ENCODE results near the gene HAS3.

DNA sequence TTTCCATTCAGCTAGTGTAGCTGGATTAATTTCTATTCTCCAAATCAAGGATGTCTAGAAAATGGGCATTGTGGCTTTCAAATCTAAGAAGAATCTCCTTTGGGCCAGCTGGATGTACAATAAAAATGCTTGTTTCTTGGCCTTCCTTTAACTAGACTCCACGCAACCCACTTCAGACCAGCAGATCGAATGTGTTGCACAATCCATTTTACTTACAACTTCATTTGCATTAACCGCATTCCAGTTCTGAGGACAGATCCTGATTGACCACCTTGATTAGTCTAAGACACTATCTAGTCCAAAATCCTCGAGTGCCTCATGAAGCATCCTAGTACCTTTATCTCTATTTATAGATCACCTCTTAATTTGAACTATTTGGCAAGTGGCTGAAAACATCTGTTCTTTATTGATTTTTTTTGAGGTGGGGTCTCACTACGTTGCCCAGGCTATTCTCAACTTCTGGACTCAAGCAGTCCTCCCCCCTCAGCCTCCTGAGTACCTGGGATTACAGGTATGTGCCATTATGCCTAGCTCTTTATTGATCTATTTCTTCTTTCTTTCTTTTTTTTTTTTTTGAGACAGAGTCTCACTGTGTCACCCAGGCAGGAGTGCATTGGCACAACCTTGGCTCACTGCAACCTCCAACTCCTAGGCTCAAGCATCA lies 20.3 kb upstream of the HAS3 start:
- TF ChIP-seq, protein P1, sequence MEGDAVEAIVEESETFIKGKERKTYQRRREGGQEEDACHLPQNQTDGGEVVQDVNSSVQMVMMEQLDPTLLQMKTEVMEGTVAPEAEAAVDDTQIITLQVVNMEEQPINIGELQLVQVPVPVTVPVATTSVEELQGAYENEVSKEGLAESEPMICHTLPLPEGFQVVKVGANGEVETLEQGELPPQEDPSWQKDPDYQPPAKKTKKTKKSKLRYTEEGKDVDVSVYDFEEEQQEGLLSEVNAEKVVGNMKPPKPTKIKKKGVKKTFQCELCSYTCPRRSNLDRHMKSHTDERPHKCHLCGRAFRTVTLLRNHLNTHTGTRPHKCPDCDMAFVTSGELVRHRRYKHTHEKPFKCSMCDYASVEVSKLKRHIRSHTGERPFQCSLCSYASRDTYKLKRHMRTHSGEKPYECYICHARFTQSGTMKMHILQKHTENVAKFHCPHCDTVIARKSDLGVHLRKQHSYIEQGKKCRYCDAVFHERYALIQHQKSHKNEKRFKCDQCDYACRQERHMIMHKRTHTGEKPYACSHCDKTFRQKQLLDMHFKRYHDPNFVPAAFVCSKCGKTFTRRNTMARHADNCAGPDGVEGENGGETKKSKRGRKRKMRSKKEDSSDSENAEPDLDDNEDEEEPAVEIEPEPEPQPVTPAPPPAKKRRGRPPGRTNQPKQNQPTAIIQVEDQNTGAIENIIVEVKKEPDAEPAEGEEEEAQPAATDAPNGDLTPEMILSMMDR (conservative IDR thresholded peaks at IDR 0.05; ENCODE audit: low read length): no peak
- no peak for TF ChIP-seq EZH2phosphoT487 (IDR thresholded peaks at IDR 0.05; ENCODE audit: borderline replicate concordance)
